Panc1 (cell line): ENCODE data around the gene CYP2F1. TPM values are rescaled to one million over a fixed set of nuclear protein-coding genes. Genes with fewer than 3 reads are reported as not detected.

Source experiments
- ATAC-seq: fragments of 200-7000 bp; cut with Tn5 transposase; 2 replicates; pipeline ENCODE4 v1.9.1; 2020; ENCODE audit warnings: mild to moderate bottlenecking, moderate library complexity
- BruUV-seq: library from RNA; stranded (reverse); fragments of 400-500 nt; replicated peaks from 2 replicates; lab custom pipeline; 2021; lab: Mats Ljungman, UMichigan
- CTCF ChIA-PET: fragments of 300-600 bp; sonication (Branson Sonifier 250); formaldehyde crosslinking; loops from one replicate; lab custom pipeline; 2022; ENCODE audit warnings: antibody characterized with exemption; lab: Charles Lee
- POLR2A ChIA-PET: fragments of 300-600 bp; sonication (Branson Sonifier 250); formaldehyde crosslinking; loops from one replicate; lab custom pipeline; 2022; ENCODE audit warnings: antibody characterized with exemption; lab: Charles Lee
- DNase-seq: peaks from one replicate; pipeline ENCODE4 v3.0.0-alpha.2; 2010; ENCODE audit warnings: low read depth, low spot score
- H3K27ac ChIP-seq: 2 replicates; pipeline ENCODE4 v1.5.1; 2011; ENCODE audit warnings: mild to moderate bottlenecking, low read length, inconsistent platforms
- H3K27me3 ChIP-seq: fragments of 200-500 bp; sonication (Bioruptor generic); 2 replicates; pipeline ENCODE4 v1.6.0; 2014; ENCODE audit warnings: low read length, inconsistent platforms; ENCODE audit not compliant: control insufficient read depth, insufficient read depth
- H3K36me3 ChIP-seq: fragments of 200-500 bp; sonication (Bioruptor generic); 2 replicates; pipeline ENCODE4 v1.5.1; 2014; ENCODE audit warnings: inconsistent platforms, mild to moderate bottlenecking, low read length, moderate library complexity; ENCODE audit not compliant: control insufficient read depth, insufficient read depth
- H3K4me1 ChIP-seq: 2 replicates; pipeline ENCODE4 v1.5.1; 2011; ENCODE audit warnings: inconsistent platforms, mild to moderate bottlenecking, low read length, moderate library complexity; ENCODE audit not compliant: control insufficient read depth, insufficient read depth
- H3K4me3 ChIP-seq, 2 experiments: 2 replicates each; pipeline ENCODE4 v1.5.1; 2011 to 2012; ENCODE audit warnings: low read depth in 2 of 2, low read length in 2 of 2, mild to moderate bottlenecking in 2 of 2, inconsistent platforms in 1 of 2, moderate library complexity in 1 of 2
- H3K9me3 ChIP-seq: fragments of 200-500 bp; sonication (Bioruptor generic); 2 replicates; pipeline ENCODE4 v1.5.1; 2014; ENCODE audit warnings: low read depth, mild to moderate bottlenecking, inconsistent platforms, low read length, moderate library complexity; ENCODE audit not compliant: control insufficient read depth, insufficient read depth
- POLR2AphosphoS5 ChIP-seq: IDR thresholded peaks from 2 replicates; pipeline ENCODE4 v1.6.1; 2012; ENCODE audit warnings: mild to moderate bottlenecking, low read depth, low read length, moderate library complexity
- SIN3A ChIP-seq: IDR thresholded peaks from 2 replicates; pipeline ENCODE4 v1.6.1; 2012; ENCODE audit warnings: low read depth, mild to moderate bottlenecking, low read length, moderate library complexity, borderline replicate concordance; ENCODE audit not compliant: insufficient read depth
- TCF7L2 ChIP-seq: IDR thresholded peaks from 2 replicates; pipeline ENCODE4 v1.6.1; 2011; ENCODE audit warnings: mild to moderate bottlenecking, low read depth, low read length, inconsistent platforms
- in situ Hi-C: cut with HindIII; loops from 2 replicates; pipeline ENCODE4 v1.10.0; 2016; ENCODE audit warnings: low sequenced_read_pairs, low pct_unique_long_range_greater_than_20kb
- intact Hi-C: fragments of 100-400 bp; cut with micrococcal nuclease; formaldehyde crosslinking; loops from one replicate; pipeline ENCODE4 v1.10.0; 2022; ENCODE audit not compliant: unreplicated experiment
- total RNA-seq: library from RNA; stranded (reverse); gene quantifications from one replicate; pipeline ENCODE4 v1.2.1, GENCODE V29; 2021; ENCODE audit not compliant: unreplicated experiment
- TF ChIP-seq, protein P1 (sequence below): fragments of 450-650 bp; IDR thresholded peaks from 2 replicates; pipeline ENCODE4 v1.5.1; 2017; ENCODE audit warnings: mild to moderate bottlenecking
- TF ChIP-seq, protein P2 (sequence below), 2 experiments: IDR thresholded peaks; 2 replicates each; pipeline ENCODE4 v1.6.1; 2011 to 2012; ENCODE audit warnings: low read depth in 2 of 2, control low read depth in 1 of 2, low read length in 1 of 2, mild to moderate bottlenecking in 1 of 2, moderate library complexity in 1 of 2; ENCODE audit not compliant: insufficient read depth in 1 of 2

The CYP2F1 gene
- total RNA-seq, 1 experiment from 2014 or later: not detected

DNA sequence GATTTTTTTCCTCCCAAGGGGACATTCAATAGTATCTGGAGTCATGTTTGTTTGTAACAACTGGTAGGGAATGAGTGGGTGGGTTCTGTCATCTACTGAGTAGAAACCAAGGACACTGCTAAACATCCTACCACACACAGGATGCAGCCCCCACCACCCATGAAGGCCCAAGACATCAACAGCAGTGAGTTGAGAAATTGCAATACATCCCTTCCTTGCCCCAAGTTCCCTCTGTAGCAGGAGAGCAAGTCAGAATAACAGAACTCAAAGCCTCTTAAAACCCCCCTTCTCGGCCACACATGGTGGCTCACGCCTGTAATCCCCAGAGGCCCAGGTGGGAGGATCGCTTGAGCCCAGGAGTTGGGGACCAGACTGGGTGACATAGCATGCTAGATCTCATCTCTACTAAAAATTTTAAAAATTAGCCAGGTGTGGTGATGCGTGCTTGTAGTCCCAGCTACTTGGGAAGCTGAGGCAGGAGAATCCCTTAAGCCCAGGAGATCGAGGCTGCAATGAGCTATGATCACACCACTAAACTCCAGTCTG is 2.4 kb upstream of the CYP2F1 start:
- in situ Hi-C loops (no loop called here), intact Hi-C loops (no loop called here)
- no peak overlapping the region for H3K4me3 ChIP-seq
- BruUV-seq: no TSS peak
- POLR2A ChIA-PET: no interaction called here
- no peak overlapping the region for H3K27ac ChIP-seq
- no peaks in the 10 kb centered on the region for H3K4me1 ChIP-seq
- no peaks in the 10 kb centered on the region for H3K27me3 ChIP-seq
- CTCF ChIA-PET: no interaction called here
- no peaks in the 10 kb centered on the region for H3K9me3 ChIP-seq
- ATAC-seq (no peak), DNase-seq (no peak)
- TF ChIP-seq TCF7L2: no peak
- TF ChIP-seq, protein P1, sequence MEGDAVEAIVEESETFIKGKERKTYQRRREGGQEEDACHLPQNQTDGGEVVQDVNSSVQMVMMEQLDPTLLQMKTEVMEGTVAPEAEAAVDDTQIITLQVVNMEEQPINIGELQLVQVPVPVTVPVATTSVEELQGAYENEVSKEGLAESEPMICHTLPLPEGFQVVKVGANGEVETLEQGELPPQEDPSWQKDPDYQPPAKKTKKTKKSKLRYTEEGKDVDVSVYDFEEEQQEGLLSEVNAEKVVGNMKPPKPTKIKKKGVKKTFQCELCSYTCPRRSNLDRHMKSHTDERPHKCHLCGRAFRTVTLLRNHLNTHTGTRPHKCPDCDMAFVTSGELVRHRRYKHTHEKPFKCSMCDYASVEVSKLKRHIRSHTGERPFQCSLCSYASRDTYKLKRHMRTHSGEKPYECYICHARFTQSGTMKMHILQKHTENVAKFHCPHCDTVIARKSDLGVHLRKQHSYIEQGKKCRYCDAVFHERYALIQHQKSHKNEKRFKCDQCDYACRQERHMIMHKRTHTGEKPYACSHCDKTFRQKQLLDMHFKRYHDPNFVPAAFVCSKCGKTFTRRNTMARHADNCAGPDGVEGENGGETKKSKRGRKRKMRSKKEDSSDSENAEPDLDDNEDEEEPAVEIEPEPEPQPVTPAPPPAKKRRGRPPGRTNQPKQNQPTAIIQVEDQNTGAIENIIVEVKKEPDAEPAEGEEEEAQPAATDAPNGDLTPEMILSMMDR: no peak
- no peak for TF ChIP-seq SIN3A
- TF ChIP-seq, protein P2, sequence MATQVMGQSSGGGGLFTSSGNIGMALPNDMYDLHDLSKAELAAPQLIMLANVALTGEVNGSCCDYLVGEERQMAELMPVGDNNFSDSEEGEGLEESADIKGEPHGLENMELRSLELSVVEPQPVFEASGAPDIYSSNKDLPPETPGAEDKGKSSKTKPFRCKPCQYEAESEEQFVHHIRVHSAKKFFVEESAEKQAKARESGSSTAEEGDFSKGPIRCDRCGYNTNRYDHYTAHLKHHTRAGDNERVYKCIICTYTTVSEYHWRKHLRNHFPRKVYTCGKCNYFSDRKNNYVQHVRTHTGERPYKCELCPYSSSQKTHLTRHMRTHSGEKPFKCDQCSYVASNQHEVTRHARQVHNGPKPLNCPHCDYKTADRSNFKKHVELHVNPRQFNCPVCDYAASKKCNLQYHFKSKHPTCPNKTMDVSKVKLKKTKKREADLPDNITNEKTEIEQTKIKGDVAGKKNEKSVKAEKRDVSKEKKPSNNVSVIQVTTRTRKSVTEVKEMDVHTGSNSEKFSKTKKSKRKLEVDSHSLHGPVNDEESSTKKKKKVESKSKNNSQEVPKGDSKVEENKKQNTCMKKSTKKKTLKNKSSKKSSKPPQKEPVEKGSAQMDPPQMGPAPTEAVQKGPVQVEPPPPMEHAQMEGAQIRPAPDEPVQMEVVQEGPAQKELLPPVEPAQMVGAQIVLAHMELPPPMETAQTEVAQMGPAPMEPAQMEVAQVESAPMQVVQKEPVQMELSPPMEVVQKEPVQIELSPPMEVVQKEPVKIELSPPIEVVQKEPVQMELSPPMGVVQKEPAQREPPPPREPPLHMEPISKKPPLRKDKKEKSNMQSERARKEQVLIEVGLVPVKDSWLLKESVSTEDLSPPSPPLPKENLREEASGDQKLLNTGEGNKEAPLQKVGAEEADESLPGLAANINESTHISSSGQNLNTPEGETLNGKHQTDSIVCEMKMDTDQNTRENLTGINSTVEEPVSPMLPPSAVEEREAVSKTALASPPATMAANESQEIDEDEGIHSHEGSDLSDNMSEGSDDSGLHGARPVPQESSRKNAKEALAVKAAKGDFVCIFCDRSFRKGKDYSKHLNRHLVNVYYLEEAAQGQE (IDR thresholded peaks at IDR 0.05; ENCODE audit: insufficient read depth in 1 of 2, low read depth in 2 of 2, low read length in 1 of 2): no peak
- TF ChIP-seq POLR2AphosphoS5: no peak
- H3K36me3 ChIP-seq: no peaks in the 10 kb centered on the region

DNA sequence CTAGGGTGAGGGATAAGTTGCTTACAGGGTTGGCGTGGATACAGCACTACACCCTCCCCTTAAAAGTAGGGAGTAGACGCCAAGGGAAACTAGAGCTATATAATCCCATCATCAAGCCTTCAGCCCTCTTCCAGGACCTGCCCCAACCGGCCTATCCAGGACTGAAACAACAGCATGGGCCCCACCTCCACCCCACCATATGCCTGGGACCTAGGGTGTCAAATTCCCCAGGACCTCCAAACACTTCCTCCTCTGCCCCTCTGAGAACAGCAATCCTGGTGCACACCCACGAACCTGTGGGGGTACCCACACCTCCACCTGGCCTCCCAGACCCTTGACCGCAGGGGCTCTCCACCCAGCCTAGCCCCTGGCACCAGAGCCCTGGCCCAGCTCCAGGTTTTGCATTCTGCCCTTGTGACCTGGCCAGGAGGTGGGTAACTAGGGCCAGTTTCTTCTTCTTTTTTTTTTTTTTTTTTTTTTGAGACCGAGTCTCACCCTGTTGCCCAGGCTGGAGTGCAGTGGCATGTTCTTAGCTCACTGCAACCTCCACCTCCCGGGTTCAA is 1.4 kb upstream of the CYP2F1 start:
- H3K27me3 ChIP-seq: no peaks in the 10 kb centered on the region
- no TSS peak for BruUV-seq
- H3K4me1 ChIP-seq: no peaks in the 10 kb centered on the region
- H3K36me3 ChIP-seq: no peaks in the 10 kb centered on the region
- H3K27ac ChIP-seq: no peak overlapping the region
- ChIA-PET POLR2A (no interaction called here), CTCF (interaction anchor here (0.7 kb wide), 1 partner anchor 63 kb away, joined by 6 read pairs; no protein-coding TSS in a partner anchor)
- H3K4me3 ChIP-seq: no peak overlapping the region
- in situ Hi-C loops (no loop called here), intact Hi-C loops (no loop called here)
- DNase-seq: no peak
- no peaks in the 10 kb centered on the region for H3K9me3 ChIP-seq
- no peak for ATAC-seq
- TF ChIP-seq TCF7L2: no peak
- TF ChIP-seq, protein P1: no peak
- TF ChIP-seq, protein P2 (IDR thresholded peaks at IDR 0.05; ENCODE audit: insufficient read depth in 1 of 2, low read depth in 2 of 2, low read length in 1 of 2): no peak
- TF ChIP-seq POLR2AphosphoS5: no peak
- TF ChIP-seq SIN3A: no peak
